ENCODE results near the gene ZFAND4.
A peak's percentile ranks its signal among the peaks of the same experiment; 100 is the strongest.
"Not testable (repeated sequence)": the region's sequence is repeated elsewhere in the genome, so short reads cannot be mapped to it uniquely, and the experiment has no call there.

Gene ZFAND4

GRCh38 chr10:45672181-45673073 lies at the start of gene ZFAND4:
Gene ZFAND4 (minus strand): TSS chr10:45672772. CDS start chr10:45663725, 9,047 bp downstream.
- DNase-seq = peak; percentile 74

- DNase-seq = not testable (repeated sequence)
Observed at GRCh38 chr10:45721503-45721902, 48.9 kb upstream of the ZFAND4 start.

GRCh38 chr10:45717642-45718041 lies 45.1 kb upstream of the ZFAND4 start:
- not testable (repeated sequence) for DNase-seq

DNA sequence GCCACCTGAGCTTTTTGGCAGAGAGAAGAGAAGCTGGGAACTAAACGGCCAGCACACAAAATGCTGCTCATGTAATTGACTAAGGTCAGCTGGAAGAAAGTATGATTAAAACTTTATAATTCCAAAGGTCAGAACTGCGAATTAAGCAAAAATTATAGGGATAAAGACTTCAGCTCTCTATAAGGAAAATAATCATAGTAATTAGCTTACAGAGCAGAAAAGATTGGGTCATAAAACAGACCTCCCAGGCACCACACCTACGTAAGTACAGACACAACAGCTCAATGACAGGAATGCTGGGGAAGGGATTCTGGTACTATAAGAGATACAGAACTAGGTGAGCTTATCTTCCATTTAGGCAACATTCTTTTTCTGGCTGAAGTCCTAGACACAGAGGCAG lies 44.5 kb upstream of the ZFAND4 start:
- not testable (repeated sequence) for DNase-seq

GRCh38 chr10:45711223-45711622 lies 38.7 kb upstream of the ZFAND4 start:
- DNase-seq = not testable (repeated sequence)

GRCh38 chr10:45710200-45710796 lies 37.7 kb upstream of the ZFAND4 start:
- not testable (repeated sequence) for DNase-seq

DNA sequence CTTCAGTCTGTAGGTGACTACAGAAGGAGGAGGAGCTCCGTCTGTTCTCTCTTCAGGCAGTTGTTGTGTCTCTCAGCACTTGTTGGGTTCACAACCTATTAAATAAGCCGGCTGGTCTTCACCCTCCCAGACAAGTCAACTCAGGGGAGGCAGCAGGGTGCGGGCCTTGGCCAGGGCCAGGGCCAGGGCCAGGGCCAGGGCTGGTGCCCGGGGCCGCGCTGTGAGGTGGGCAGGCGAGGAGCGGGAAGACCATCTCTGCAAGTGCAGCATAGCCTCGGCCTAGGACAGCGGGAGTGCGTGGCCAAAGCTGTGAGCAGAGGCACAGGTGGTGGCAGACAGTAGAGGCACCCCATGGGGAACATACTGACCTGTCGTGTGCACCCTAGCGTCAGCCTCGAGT lies 5.9 kb upstream of the ZFAND4 start:
- not testable (repeated sequence) for DNase-seq

DNA sequence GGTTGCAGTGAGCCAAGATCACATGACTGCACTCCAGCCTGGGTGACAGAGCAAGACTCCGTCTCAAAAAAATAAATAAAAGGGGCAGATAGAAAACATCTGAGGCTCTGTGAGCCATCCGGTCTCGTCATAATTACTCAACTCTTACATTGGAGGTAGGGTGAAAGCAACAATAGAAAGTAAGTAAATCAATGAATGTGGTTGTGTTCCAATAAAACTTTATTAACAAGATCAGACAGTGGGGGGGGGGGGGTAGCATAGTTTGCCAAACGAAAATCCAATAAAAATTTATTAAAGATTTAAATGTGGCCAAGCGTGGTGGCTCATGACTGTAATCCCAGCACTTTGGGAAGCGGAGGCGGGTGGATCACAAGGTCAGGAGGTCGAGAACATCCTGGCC lies 2.8 kb upstream of the ZFAND4 start:
- no peak for DNase-seq

- no peak for DNase-seq
Observed at GRCh38 chr10:45673074-45673648, 589 bp upstream of the ZFAND4 start.

DNA sequence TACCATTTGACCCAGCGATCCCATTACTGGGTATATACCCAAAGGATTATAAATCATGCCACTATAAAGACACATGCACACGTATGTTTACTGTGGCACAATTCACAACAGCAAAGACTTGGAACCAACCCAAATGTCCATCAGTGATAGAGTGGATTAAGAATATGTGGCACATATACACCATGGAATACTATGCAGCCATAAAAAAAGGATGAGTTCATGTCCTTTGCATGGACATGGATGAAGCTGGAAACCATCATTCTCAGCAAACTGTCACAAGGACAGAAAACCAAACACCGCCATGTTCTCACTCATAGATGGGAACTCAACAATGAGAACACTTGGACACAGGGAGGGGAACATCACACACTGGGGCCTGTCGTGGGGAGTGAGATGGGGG lies 1.3 kb downstream of the ZFAND4 start:
- DNase-seq = not testable (repeated sequence)

GRCh38 chr10:45669897-45670296 lies 2.7 kb downstream of the ZFAND4 start:
- not testable (repeated sequence) for DNase-seq

- no peak for DNase-seq
Observed at GRCh38 chr10:45660876-45661411, 11.6 kb downstream of the ZFAND4 start.

GRCh38 chr10:45657033-45657926 lies 15.3 kb downstream of the ZFAND4 start:
- DNase-seq = no peak

GRCh38 chr10:45655219-45655618 lies 17.4 kb downstream of the ZFAND4 start:
- DNase-seq = no peak

GRCh38 chr10:45654753-45655141 lies 17.8 kb downstream of the ZFAND4 start:
- not testable (repeated sequence) for DNase-seq

- DNase-seq = no peak
Observed at GRCh38 chr10:45653454-45653853, 19.1 kb downstream of the ZFAND4 start.

DNA sequence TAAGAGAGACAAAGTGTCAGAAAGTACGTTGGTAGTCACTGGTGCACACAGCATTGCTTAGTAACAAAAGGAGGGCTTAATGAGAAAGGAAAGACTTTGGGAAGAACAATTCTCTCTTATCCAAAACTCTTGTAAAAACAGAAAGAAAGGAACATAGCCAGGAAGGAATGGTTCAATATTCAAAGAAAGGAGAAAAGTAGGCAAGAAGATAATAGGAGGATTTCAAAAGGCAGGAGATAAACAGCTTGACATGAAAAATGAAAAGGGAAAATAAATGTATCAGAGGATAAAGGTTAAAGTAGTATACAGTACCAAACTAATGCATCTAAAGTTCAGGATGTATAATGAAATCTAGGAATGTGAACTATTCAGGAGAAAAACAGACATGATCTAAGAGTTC lies 20.1 kb downstream of the ZFAND4 start:
- no peak for DNase-seq

DNA sequence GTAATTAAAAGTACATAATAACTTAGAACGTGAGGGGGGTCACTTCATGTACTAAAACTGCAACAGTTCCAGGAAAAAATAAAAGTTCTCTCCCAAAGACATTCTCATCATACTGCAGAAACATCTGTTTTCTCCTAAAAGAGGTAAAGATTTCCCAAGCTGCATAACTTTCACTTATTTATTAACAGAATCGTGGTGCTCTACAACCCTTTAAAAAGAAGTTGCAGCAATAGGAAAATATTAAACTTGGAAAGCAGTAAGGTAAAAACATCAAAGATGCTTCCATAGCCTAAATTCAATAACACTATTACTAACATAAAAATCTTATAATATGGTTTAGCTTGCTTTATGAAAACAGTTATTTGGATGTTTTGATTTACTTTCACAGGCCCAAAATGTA lies 23.3 kb downstream of the ZFAND4 start:
- DNase-seq = no peak

DNA sequence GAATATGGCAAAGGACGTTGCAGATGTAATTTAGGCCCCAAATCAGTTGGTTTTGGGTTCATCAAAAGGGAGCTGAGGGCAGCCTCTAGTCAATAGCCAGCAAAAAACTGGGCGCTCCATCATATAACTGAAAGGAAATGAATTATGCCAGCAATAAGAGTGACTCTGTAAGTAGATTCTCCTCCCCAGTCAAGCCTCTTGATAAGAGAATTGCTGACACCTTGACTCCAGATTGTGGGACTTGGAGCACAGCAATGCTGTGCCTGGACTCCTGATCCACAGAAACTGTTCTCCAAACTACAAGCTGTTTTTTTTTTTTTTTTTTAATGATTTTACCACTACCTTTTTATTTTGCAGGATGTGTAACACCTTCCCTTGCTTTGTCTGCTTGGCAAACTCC lies 25.5 kb downstream of the ZFAND4 start:
- DNase-seq = no peak

- no peak for DNase-seq
Observed at GRCh38 chr10:45646384-45647050, 26.1 kb downstream of the ZFAND4 start.

DNA sequence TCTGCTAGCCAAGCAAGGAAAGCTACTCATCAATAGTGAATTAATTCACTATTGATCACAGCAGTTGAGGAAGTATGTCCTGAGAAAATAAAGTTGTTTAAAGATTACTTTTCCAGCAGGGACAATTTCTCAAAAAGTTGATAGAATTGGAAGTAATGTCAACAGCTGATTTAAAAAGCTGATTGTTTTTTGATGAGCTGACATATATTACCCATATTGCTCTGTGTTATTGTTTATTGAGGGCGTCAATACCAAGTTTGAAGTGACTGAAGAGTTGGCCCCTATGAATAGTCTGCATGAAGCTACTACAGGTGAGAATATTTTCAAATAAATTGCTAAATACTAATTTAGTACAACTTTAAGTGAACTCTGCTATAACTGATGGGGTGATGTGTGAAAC lies 28.0 kb downstream of the ZFAND4 start:
- no peak for DNase-seq

GRCh38 chr10:45640941-45641340 lies 31.6 kb downstream of the ZFAND4 start:
- DNase-seq = no peak

All from GF-D8 (cell line).